Measurements from ENCODE around the gene NHLRC4. TPM values are rescaled to one million over a fixed set of nuclear protein-coding genes. Genes with fewer than 3 reads are reported as not detected.
"Not testable (repeated sequence)": the region's sequence is repeated elsewhere in the genome, so short reads cannot be mapped to it uniquely, and the experiment has no call there.

The NHLRC4 gene
- polyA plus RNA-seq, 4 donors = 7.3 to 13.7 (median 8.3) TPM

DNA sequence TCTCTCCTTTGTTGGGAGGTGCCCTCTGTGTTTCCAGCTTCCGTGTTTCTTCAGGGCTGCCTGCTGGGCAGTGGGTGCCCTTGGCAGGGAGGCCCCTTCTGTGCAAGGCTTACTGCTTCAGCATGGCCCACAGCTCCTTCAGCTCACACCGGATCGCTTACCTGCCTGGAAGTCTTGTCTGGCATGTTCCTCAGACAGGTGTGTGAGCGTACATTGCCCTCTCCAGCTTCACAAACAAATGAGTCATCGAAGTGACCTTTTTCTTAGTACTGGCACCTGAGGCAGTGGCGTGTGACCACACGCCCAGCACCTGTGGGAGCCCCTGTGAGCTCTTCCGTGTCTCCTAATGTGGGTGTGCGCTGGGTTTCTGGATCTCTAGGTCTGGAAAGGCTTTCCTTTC is 26.6 kb downstream of the NHLRC4 start:
- no peak for DNase-seq (ENCODE audit: low read depth in 4 of 4, low spot score in 2 of 4)

DNA sequence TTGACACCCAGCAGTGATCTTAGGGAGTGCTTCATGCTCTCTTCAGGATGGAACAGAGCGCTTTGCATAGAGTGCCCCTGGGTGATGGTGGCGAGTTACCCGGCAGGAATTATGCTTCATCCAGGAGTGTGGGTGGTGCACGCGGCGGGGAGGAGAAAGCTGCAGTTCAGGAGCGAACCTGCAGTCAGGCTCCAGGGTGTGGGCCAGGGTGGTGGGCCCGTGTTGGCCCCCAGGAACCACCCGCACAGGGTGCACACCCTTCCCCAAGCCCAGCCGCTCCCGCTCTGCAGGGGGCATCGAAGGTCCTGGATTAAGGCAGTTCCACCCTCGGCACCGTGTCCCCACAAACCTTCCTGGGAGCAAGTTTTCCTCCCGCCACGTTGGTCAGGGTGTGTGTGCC is 27.0 kb downstream of the NHLRC4 start:
- DNase-seq (ENCODE audit: low read depth in 4 of 4, low spot score in 2 of 4) = no peak

- DNase-seq (ENCODE audit: low read depth in 4 of 4, low spot score in 2 of 4) = no peak
These were observed 28.3 kb downstream of the NHLRC4 start for GRCh38 chr16:595094-595528.

DNA sequence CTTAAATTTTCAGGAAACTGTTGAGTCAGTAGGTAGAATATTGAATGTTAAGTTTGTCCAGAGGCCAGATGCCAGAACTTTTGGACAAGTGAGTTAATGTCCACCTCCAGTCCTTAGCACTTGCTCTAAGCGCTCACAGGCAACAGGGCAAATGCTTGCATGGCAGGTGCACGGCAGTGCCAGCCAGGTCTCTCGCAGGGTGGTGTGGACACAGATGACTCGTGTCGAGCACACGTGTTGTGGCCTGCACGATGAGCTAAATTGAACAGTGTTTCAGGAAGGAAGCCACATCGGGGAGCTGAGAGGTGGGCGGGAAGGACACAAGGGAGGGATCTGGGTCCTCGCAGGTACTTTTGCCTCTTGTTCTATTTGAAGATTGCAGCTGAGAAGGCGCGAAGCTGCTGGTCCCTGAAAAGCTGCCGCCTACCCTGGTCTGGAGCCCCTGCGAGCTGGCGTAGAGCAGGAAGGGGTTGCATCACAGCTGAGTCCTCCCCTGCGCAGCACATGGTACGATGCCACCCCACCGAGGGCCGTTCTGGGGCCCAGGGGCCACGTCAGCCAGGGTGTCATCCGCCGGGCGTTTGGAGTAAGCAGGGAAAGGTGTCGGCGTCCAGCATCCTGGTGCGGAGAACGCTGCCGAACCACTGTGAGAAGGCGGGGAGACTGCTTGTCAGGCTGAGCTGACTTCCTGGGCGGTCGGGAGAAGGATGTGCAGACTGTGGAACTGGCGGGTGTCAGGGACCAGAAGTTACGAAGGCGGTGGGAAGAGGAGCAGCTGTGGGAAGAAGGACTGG is 29.3 kb downstream of the NHLRC4 start:
- DNase-seq (ENCODE audit: low read depth in 4 of 4, low spot score in 2 of 4) = no peak

- no peak for DNase-seq (ENCODE audit: low read depth in 4 of 4, low spot score in 2 of 4)
These were observed 29.9 kb downstream of the NHLRC4 start for GRCh38 chr16:596736-597060.

DNA sequence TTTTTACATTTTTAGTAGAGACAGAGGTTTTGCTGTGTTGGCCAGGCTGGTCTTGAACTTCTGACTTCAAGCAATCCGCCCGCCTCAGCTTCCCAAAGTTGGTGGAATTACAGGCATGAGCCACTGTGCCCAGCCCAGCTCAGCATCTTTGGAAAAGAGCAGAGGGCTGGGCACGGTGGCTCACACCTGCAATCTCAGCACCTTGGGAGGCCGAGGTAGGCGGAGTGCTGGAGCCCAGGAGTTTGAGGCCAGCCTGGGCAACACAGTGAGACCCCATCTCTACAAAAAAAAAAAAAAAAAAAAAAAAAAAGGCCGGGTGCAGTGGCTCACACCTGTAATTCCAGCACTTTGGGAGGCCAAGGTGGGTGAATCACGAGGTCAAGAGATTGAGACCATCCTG is 30.9 kb downstream of the NHLRC4 start:
- not testable (repeated sequence) for DNase-seq (ENCODE audit: low read depth in 4 of 4, low spot score in 2 of 4)

DNA sequence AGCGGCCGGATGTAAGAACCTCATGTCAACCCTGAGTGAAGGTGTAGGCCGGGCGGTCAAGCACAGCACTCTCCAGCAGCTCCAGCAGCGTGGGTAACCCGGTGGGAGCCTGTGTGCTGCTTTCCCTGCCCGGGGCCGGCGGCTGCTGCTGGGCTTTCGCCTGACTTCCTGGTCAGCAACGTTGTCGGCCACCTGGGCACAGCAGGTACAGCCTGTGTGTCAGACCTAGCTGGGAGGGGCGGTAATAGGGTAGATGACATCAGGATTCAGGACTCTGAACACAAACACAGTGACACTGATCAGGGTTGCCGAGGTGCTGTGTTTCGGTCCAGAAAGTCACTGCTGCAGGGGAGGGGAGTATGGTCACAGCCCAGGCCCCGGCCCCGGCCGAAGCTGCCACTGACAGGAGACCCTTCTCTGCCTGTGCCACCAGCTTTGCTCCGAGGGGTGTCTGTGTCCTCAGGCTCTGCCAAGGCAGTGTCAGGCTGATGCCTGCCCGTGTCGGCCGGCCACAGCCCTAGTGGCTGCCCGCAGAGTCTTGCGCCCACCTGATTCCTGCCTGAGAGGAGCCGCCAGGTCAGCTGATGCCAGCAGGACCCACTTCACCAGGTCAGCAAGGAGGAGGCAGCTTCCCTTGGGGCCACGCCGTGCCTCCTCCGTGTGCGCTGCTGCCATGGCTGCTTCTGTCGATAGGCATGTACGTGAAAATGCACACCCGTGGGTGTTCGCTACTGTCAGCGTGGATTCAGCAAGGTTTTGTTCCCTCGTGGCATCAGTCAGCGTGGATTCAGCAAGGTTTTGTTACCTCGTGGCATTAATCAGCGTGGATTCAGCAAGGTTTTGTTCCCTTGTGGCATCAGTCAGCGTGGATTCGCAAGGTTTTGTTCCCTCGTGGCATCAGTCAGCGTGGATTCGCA is 32.3 kb downstream of the NHLRC4 start:
- DNase-seq (ENCODE audit: low read depth in 4 of 4, low spot score in 2 of 4) = no peak

DNA sequence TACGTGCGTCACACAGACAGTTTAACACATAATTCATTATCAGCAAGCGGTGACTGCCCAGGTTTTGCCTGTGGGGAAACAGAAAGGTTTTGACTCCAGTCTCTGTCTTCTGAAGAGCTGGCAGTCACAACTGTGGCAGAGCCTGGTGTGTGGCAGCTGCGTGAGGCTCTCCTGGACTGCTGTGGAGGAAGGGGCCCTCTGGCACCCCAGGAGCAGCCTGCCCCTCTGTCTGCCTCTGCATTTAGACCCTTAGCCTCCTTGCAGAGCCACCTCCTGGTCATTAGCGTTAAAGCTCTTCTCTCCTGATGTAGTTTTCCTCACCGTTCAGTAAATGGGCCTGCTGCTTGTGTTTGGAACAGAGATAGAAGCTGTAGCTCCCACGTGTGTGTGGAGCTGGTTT is 34.0 kb downstream of the NHLRC4 start:
- no peak for DNase-seq (ENCODE audit: low read depth in 4 of 4, low spot score in 2 of 4)

DNA sequence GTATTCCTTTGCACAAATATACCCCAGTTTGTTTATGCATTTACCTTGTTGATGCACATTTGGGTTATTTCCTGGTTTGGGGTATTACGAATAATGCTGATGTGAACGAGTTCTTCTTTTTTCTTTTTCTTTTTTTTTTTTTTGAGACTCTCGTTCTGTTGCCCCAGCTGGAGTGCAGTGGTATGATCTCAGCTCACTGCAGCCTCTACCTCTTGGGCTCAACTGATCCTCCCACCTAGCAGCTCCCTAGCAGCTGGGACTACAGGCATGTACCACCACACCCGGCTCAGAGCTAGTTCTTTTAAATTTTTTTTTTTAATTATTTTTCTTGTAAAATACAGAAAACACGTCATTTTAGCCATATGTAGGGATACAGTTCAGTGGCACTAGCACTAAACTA is 37.1 kb downstream of the NHLRC4 start:
- DNase-seq (ENCODE audit: low read depth in 4 of 4, low spot score in 2 of 4) = no peak

- DNase-seq (ENCODE audit: low read depth in 4 of 4, low spot score in 2 of 4) = no peak
These were observed 40.0 kb downstream of the NHLRC4 start for GRCh38 chr16:606656-607307.

GRCh38 chr16:608019-608418 is 41.2 kb downstream of the NHLRC4 start:
- no peak for DNase-seq (ENCODE audit: low read depth in 4 of 4, low spot score in 2 of 4)

GRCh38 chr16:609316-609715 is 42.5 kb downstream of the NHLRC4 start:
- no peak for DNase-seq (ENCODE audit: low read depth in 4 of 4, low spot score in 2 of 4)

DNA sequence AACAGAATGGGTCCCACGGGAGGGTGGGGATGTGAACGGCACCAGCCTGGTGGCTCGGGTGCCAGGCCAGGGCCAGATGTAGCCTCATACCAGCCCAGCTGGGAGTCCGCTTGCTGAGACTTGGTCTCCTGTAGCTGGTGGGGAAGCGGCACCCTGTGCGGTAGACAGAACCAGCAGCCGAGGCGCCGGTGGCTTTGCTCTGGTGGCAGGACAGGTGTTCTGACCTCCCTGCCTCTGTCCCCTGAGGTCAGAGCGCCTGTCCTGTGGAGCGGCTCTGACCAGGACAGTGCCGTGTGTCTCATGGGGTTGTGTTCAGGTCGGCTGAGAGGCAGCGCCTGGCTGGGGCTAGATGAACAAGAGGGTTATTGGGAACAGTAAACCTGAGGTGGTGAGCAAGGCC is 43.2 kb downstream of the NHLRC4 start:
- no peak for DNase-seq (ENCODE audit: low read depth in 4 of 4, low spot score in 2 of 4)

GRCh38 chr16:610513-611381 is 43.9 kb downstream of the NHLRC4 start:
- DNase-seq (ENCODE audit: low read depth in 4 of 4, low spot score in 2 of 4) = no peak

DNA sequence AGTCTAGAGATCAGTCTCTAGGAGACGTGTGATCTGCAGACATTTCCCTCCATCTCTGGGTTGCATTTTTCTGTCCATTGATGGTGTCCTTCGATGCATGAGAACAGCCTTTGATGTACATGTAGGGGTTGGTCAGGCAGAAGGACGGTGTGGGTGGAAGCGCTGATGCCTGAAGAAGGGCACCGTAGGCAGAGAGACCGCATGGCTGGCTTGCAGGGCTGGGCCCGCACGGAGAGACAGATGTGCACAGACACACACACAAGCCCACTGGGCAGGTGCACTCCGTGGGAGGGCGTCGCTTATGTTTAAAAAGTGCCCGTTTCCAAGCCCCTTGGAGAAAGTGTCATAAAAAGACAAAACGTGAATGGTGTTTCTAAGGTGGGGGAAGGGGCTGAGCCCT is 48.3 kb downstream of the NHLRC4 start:
- no peak for DNase-seq (ENCODE audit: low read depth in 4 of 4, low spot score in 2 of 4)

GRCh38 chr16:616733-617586 is 50.2 kb downstream of the NHLRC4 start:
- no peak for DNase-seq (ENCODE audit: low read depth in 4 of 4, low spot score in 2 of 4)

- DNase-seq (ENCODE audit: low read depth in 4 of 4, low spot score in 2 of 4) = no peak
These were observed 51.0 kb downstream of the NHLRC4 start for GRCh38 chr16:617855-618254.

Measured in left renal cortex interstitium (tissue), 4 donors.